GM23338 (cell line): Measurements from ENCODE around the gene BOLA3. TPM values are rescaled to one million over a fixed set of nuclear protein-coding genes. Genes with fewer than 3 reads are reported as not detected.

Source experiments
- ATAC-seq: fragments of 200-7000 bp; cut with Tn5 transposase; 3 replicates; pipeline ENCODE4 v1.9.1; 2020
- DNase-seq: peaks from one replicate; pipeline ENCODE4 v3.0.0-alpha.2; 2015; ENCODE audit warnings: low spot score
- H2AFZ ChIP-seq: fragments of 200-600 bp; sonication (generic); 2 replicates; pipeline ENCODE4 v1.8.0; 2016; ENCODE audit warnings: antibody characterized with exemption, mild to moderate bottlenecking, moderate library complexity
- H3F3A ChIP-seq: fragments of 200-600 bp; sonication (generic); replicated peaks from 2 replicates; pipeline ENCODE4 v1.8.0; 2017; ENCODE audit warnings: antibody characterized with exemption, mixed run types, low read depth
- H3K27ac ChIP-seq: fragments of 200-600 bp; sonication (generic); 2 replicates; pipeline ENCODE4 v1.6.1; 2016; ENCODE audit warnings: low read depth
- H3K27me3 ChIP-seq: fragments of 200-600 bp; sonication (generic); 2 replicates; pipeline ENCODE4 v1.8.0; 2016; ENCODE audit warnings: mild to moderate bottlenecking, mixed run types, moderate library complexity; ENCODE audit not compliant: insufficient read depth
- H3K36me3 ChIP-seq: fragments of 200-600 bp; sonication (generic); 2 replicates; pipeline ENCODE4 v1.8.0; 2016; ENCODE audit warnings: mild to moderate bottlenecking; ENCODE audit not compliant: insufficient read depth
- H3K4me1 ChIP-seq: fragments of 200-600 bp; sonication (generic); 2 replicates; pipeline ENCODE4 v1.8.0; 2016; ENCODE audit warnings: mild to moderate bottlenecking, moderate library complexity; ENCODE audit not compliant: insufficient read depth
- H3K4me2 ChIP-seq: fragments of 200-600 bp; sonication (generic); 2 replicates; pipeline ENCODE4 v1.7.1; 2017; ENCODE audit warnings: mixed run types
- H3K4me3 ChIP-seq: fragments of 200-600 bp; sonication (generic); 2 replicates; pipeline ENCODE4 v1.6.1; 2016; ENCODE audit warnings: mixed run types
- H3K79me2 ChIP-seq: fragments of 200-600 bp; sonication (generic); replicated peaks from 2 replicates; pipeline ENCODE4 v1.8.0; 2017; ENCODE audit warnings: mild to moderate bottlenecking; ENCODE audit not compliant: insufficient read depth
- H3K9me2 ChIP-seq: fragments of 200-600 bp; sonication (generic); 2 replicates; pipeline ENCODE4 v1.8.0; 2017; ENCODE audit not compliant: insufficient read depth
- H4K20me1 ChIP-seq: fragments of 200-600 bp; sonication (generic); replicated peaks from 2 replicates; pipeline ENCODE4 v1.8.0; 2017; ENCODE audit warnings: mild to moderate bottlenecking; ENCODE audit not compliant: insufficient read depth
- H3K27ac Mint-ChIP-seq: 2 replicates; pipeline ENCODE4 v1.8.0; 2020; ENCODE audit warnings: inconsistent platforms, mild to moderate bottlenecking, moderate library complexity, mixed read lengths
- H3K27me3 Mint-ChIP-seq: 3 replicates; pipeline ENCODE4 v1.8.0; 2022; ENCODE audit warnings: low read depth, mild to moderate bottlenecking, moderate library complexity, mixed read lengths, inconsistent platforms; ENCODE audit not compliant: insufficient read depth, poor library complexity
- H3K36me3 Mint-ChIP-seq: 3 replicates; pipeline ENCODE4 v1.8.0; 2021; ENCODE audit warnings: low read depth, mild to moderate bottlenecking, inconsistent platforms, moderate library complexity, mixed read lengths
- H3K4me1 Mint-ChIP-seq: 3 replicates; pipeline ENCODE4 v1.8.0; 2020; ENCODE audit warnings: mild to moderate bottlenecking, inconsistent platforms, mixed read lengths
- H3K4me3 Mint-ChIP-seq: 3 replicates; pipeline ENCODE4 v1.8.0; 2021; ENCODE audit warnings: moderate library complexity, mild to moderate bottlenecking, inconsistent platforms, mixed read lengths
- H3K9me3 Mint-ChIP-seq: 3 replicates; pipeline ENCODE4 v1.8.0; 2020; ENCODE audit warnings: moderate library complexity, mild to moderate bottlenecking, inconsistent platforms, mixed read lengths
- ZNF114 ChIP-seq: fragments of 250-450 bp; sonication (Bioruptor Pico); IDR thresholded peaks from 2 replicates; pipeline ENCODE4 v1.5.0; 2020; ENCODE audit warnings: mild to moderate bottlenecking, moderate library complexity
- polyA plus RNA-seq: library from polyadenylated mRNA; unstranded; fragments of >200 nt; fragmentation: Nextera tagmentation; extraction: Ambion mirVana; gene quantifications from 2 replicates; pipeline ENCODE4 v1.2.1, GENCODE V29; 2016
- total RNA-seq: library from RNA; depleted of rRNA; stranded (reverse); fragments of >200 nt; shearing (Covaris generic); gene quantifications from 2 replicates; pipeline ENCODE4 v1.2.3, GENCODE V29; 2014
- TF ChIP-seq, protein P1 (sequence below), 2 experiments: fragments of 200-600 bp in 1 of 2; sonication (generic) in 1 of 2; conservative IDR thresholded peaks; 2 replicates each; pipeline versions ENCODE4 v1.5.1 to v1.6.1; 2016 to 2017; ENCODE audit warnings: antibody characterized with exemption in 2 of 2, low read depth in 2 of 2, mild to moderate bottlenecking in 2 of 2, moderate library complexity in 1 of 2

Gene BOLA3
- total and polyA plus RNA-seq, 2 experiments from 2014 or later = 89.8 to 233 TPM

DNA sequence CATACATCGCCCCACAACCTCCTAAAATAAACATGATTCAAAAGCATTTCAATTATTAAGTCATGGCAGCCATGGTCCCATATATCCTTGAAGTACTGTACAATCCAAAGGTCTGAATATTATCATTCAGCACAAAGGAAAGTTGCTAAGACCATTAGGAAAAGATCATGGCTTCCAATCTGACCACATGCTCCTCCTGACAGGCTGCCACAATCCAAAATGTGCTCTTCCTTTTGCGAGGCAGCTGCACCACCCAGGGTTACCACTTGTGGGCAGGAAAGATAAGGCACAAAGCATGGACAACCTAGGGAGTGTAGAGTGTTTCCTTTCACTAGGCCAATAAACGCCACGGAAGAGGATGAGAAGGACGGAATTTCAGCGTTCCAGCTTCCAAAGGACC, 5.4 kb downstream of the BOLA3 start:
- Histone ChIP-seq H3K4me3 (no peak overlapping the region), H3K36me3 (no peaks in the 10 kb centered on the region), H3K4me1 (peaks cover 6% of the 10 kb centered on the region; the same call in 1 of the 2 replicates), H2AFZ (no peak overlapping the region), H4K20me1 (no peaks in the 10 kb centered on the region; the same call in 1 of the 2 replicates), H3K9me2 (no peaks in the 10 kb centered on the region), H3K4me2 (no peak overlapping the region), H3K27ac (no peak overlapping the region), H3K79me2 (peaks cover 6% of the 10 kb centered on the region; the same call in 1 of the 2 replicates), H3F3A (no peaks in the 10 kb centered on the region), H3K27me3 (no peaks in the 10 kb centered on the region)
- H3K4me1 Mint-ChIP-seq = peaks cover 5% of the 10 kb centered on the region
- H3K27me3 Mint-ChIP-seq = peaks cover 5% of the 10 kb centered on the region
- H3K36me3 Mint-ChIP-seq = peaks cover 28% of the 10 kb centered on the region
- TF ChIP-seq, protein P1, sequence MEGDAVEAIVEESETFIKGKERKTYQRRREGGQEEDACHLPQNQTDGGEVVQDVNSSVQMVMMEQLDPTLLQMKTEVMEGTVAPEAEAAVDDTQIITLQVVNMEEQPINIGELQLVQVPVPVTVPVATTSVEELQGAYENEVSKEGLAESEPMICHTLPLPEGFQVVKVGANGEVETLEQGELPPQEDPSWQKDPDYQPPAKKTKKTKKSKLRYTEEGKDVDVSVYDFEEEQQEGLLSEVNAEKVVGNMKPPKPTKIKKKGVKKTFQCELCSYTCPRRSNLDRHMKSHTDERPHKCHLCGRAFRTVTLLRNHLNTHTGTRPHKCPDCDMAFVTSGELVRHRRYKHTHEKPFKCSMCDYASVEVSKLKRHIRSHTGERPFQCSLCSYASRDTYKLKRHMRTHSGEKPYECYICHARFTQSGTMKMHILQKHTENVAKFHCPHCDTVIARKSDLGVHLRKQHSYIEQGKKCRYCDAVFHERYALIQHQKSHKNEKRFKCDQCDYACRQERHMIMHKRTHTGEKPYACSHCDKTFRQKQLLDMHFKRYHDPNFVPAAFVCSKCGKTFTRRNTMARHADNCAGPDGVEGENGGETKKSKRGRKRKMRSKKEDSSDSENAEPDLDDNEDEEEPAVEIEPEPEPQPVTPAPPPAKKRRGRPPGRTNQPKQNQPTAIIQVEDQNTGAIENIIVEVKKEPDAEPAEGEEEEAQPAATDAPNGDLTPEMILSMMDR (conservative IDR thresholded peaks at IDR 0.05; ENCODE audit: low read depth in 2 of 2) = peak; percentile 50 to 61
- TF ChIP-seq ZNF114 (CRISPR knock-in tag) = no peak
- H3K9me3 Mint-ChIP-seq = no peaks in the 10 kb centered on the region
- DNase-seq (peak; percentile 74), ATAC-seq (peak; percentile 66)
- H3K4me3 Mint-ChIP-seq = no peak overlapping the region; the same call in 2 of the 3 replicates
- no peak overlapping the region for H3K27ac Mint-ChIP-seq

DNA sequence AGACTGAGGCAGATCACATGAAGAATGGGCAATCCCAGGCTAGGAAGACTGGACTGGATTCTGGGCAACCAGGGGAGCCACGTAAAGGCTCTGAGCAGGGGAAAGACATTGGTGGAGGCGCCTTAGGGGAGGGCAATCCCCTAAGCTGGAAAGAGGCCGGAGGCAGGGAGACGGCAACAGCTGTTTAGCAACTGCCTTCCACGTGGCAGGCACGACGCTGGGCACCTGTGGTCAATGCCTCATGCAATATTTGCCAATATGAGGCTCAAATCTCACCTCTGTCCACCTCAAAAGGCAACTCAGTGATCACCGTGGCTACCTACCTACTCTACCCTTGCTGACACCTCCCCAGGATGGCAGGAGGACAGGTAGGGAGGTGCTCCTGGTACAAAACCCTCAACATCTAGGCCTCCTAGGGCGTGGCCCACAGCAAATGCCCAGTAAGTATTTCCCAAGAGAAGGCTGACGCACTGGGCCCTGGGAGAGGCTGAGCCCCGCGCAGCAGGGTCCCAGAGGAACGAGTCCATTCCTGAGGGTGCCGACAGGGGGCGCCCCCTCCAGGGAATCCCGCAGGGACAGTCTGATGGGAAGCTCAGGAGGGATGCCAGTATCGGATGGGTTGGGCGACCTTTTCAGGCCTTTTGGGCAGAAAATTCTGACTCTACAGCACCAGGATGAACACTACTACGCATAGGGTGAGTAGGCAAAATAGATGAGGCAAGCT, 8.9 kb downstream of the BOLA3 start:
- Histone ChIP-seq H3K4me3 (no peak overlapping the region), H3K79me2 (no peaks in the 10 kb centered on the region), H3K9me2 (no peaks in the 10 kb centered on the region), H2AFZ (no peak overlapping the region), H4K20me1 (peaks cover 4% of the 10 kb centered on the region; the same call in 1 of the 2 replicates), H3K36me3 (no peaks in the 10 kb centered on the region), H3K4me1 (no peaks in the 10 kb centered on the region), H3K27ac (no peak overlapping the region), H3K4me2 (no peak overlapping the region), H3K27me3 (no peaks in the 10 kb centered on the region), H3F3A (no peaks in the 10 kb centered on the region)
- TF ChIP-seq, protein P1 (conservative IDR thresholded peaks at IDR 0.05; ENCODE audit: low read depth in 2 of 2) = peak; percentile 82 to 86
- TF ChIP-seq ZNF114 (CRISPR knock-in tag) = no peak
- H3K9me3 Mint-ChIP-seq = no peaks in the 10 kb centered on the region
- ATAC-seq = peak; percentile 91
- no peak overlapping the region for H3K27ac Mint-ChIP-seq
- H3K36me3 Mint-ChIP-seq = peaks cover 38% of the 10 kb centered on the region
- peaks cover 2% of the 10 kb centered on the region; the same call in 1 of the 3 replicates for H3K4me1 Mint-ChIP-seq
- DNase-seq = peak; percentile 73
- peaks cover 5% of the 10 kb centered on the region for H3K27me3 Mint-ChIP-seq
- no peak overlapping the region for H3K4me3 Mint-ChIP-seq
